ENCODE measurements around the gene PRKG1. TPM values are rescaled to one million over a fixed set of nuclear protein-coding genes. Genes with fewer than 3 reads are reported as not detected.

PRKG1 gene
- total RNA-seq, 1 experiment from 2014 or later: 1.0 TPM

- DNase-seq (ENCODE audit: extremely low read depth, low read depth): no peak
Observed at GRCh38 chr10:51767103-51767763, 692.9 kb downstream of the PRKG1 start.

- no peak for DNase-seq (ENCODE audit: extremely low read depth, low read depth)
Observed at GRCh38 chr10:51768886-51769465, 694.7 kb downstream of the PRKG1 start.

- DNase-seq (ENCODE audit: extremely low read depth, low read depth): no peak
Observed at GRCh38 chr10:51770709-51771108, 696.4 kb downstream of the PRKG1 start.

GRCh38 chr10:51772387-51772786 lies 698.1 kb downstream of the PRKG1 start:
- no peak for DNase-seq (ENCODE audit: extremely low read depth, low read depth)

- no peak for DNase-seq (ENCODE audit: extremely low read depth, low read depth)
Observed at GRCh38 chr10:51773681-51774080, 699.4 kb downstream of the PRKG1 start.

- DNase-seq (ENCODE audit: extremely low read depth, low read depth): no peak
Observed at GRCh38 chr10:51783941-51784340, 709.7 kb downstream of the PRKG1 start.

- no peak for DNase-seq (ENCODE audit: extremely low read depth, low read depth)
Observed at GRCh38 chr10:51786016-51786683, 711.9 kb downstream of the PRKG1 start.

GRCh38 chr10:51786684-51787035 lies 712.4 kb downstream of the PRKG1 start:
- DNase-seq (ENCODE audit: extremely low read depth, low read depth): no peak

GRCh38 chr10:51788273-51788672 lies 714.0 kb downstream of the PRKG1 start:
- no peak for DNase-seq (ENCODE audit: extremely low read depth, low read depth)

- DNase-seq (ENCODE audit: extremely low read depth, low read depth): no peak
Observed at GRCh38 chr10:51789118-51789517, 714.8 kb downstream of the PRKG1 start.

GRCh38 chr10:51789903-51790302 lies 715.6 kb downstream of the PRKG1 start:
- no peak for DNase-seq (ENCODE audit: extremely low read depth, low read depth)

- DNase-seq (ENCODE audit: extremely low read depth, low read depth): no peak
Observed at GRCh38 chr10:51792678-51793077, 718.4 kb downstream of the PRKG1 start.

- DNase-seq (ENCODE audit: extremely low read depth, low read depth): no peak
Observed at GRCh38 chr10:51800121-51800520, 725.8 kb downstream of the PRKG1 start.

GRCh38 chr10:51800725-51801424 lies 726.6 kb downstream of the PRKG1 start:
- DNase-seq (ENCODE audit: extremely low read depth, low read depth): no peak

- no peak for DNase-seq (ENCODE audit: extremely low read depth, low read depth)
Observed at GRCh38 chr10:51802030-51802429, 727.7 kb downstream of the PRKG1 start.

GRCh38 chr10:51804866-51805265 lies 730.6 kb downstream of the PRKG1 start:
- peak; percentile 8 for DNase-seq (ENCODE audit: extremely low read depth, low read depth)

- no peak for DNase-seq (ENCODE audit: extremely low read depth, low read depth)
Observed at GRCh38 chr10:51806079-51806835, 732.0 kb downstream of the PRKG1 start.

- DNase-seq (ENCODE audit: extremely low read depth, low read depth): no peak
Observed at GRCh38 chr10:51808187-51808586, 733.9 kb downstream of the PRKG1 start.

GRCh38 chr10:51815723-51816122 lies 741.4 kb downstream of the PRKG1 start:
- DNase-seq (ENCODE audit: extremely low read depth, low read depth): no peak

GRCh38 chr10:51821045-51821444 lies 746.8 kb downstream of the PRKG1 start:
- DNase-seq (ENCODE audit: extremely low read depth, low read depth): no peak

- no peak for DNase-seq (ENCODE audit: extremely low read depth, low read depth)
Observed at GRCh38 chr10:51821745-51822144, 747.5 kb downstream of the PRKG1 start.

Data from NCI-H460 (cell line).